GM21619 (cell line): ENCODE data around the gene FAM151A.

Source experiments
- ATAC-seq: cut with Tn5 transposase; IDR thresholded peaks from one replicate; pipeline ENCODE4 v1.9.1; 2021; ENCODE audit not compliant: unreplicated experiment

Gene FAM151A

DNA sequence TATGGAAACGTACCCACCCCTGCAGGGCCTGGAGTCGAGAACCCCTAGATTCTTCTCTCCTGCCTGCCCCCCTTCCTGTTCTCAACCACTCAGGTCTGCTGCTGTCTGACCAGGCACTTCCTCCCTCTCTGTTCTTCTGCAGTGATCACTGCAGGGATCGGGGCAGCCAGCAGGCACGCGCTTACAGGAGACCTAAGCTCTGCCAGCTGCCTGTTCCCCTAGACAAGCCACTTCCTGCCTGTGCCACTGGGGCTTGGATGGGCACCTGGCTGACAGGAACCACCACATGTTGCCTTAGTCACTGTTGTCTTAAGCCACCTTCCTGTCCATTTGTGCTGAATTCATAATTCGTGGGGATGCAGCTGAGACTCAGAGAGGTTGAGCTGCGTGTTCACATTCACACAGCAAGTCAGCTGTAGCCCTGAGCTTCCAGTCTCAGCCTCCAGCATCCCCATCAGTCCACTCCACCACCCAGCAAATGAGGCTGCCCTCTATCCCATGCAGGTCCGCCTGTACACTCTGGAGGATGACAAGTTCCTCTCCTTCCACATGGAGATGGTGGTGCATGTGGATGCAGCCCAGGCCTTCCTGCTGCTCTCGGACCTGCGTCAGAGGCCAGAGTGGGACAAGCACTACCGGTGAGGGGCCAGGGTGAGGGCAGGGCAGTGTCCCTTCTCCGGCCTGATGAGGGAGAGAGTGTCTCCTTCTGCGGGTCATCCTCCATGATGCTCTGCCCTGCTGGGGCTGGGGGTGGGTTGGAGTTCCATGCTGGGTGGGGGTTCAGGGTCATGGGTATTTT, 18.6 kb downstream of the FAM151A start:
- ATAC-seq = no peak

DNA sequence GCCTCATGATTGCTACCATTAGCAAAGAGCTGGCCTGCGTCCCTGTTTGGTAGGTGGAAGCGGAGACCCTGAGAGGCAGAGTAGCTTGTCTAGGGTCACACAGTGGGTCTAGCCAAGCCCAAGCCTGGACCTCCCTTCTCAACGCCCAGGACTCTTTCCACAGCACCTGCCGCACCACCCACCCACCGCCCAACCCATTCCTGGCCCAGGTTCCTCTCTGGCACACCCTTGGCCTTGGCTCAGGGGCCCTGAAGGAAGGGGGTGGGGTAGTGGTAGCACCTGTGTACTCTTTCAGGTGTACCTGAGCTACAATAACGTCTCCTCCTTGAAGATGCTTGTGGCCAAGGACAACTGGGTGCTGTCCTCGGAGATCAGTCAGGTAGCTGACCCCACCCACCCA, 19.3 kb downstream of the FAM151A start:
- no peak for ATAC-seq

DNA sequence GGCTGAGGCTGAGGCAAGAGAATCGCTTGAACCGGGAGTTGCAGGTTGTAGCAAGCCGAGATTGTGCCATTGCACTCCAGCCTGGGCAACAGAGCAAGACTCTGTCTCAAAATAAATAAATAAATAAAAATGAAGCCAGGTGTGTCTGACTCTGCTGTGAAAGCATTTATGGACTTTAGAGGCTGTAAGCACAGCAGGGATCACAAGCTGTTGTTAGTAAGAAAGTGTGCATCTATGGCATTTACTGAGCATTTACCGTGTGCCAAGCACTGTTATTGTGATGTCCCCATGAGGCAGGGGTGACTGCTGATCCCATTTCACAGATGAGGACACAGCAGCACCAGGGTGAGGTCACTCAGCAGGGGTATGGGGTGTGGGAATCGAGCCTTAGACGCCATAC, 20.1 kb downstream of the FAM151A start:
- ATAC-seq = no peak

DNA sequence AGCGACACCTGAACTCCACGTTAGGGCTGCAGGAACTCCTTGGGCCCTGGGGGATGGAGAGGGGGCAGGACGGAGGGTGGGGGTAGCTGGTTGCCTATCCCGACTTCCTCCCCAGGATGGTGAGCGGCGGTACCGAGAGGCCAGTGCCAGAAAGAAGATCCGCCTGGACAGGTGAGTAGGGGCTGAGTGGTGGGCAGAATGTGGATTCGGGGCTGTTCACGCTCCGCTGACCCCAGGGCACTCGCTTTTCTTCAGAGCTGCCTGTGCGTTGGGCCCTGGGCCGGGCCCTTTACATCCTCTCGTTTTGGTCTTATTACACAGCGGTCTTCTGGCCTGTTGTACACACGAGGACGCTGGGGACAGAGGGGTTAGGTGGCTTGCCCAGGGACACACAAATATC, 20.8 kb downstream of the FAM151A start:
- no peak for ATAC-seq

DNA sequence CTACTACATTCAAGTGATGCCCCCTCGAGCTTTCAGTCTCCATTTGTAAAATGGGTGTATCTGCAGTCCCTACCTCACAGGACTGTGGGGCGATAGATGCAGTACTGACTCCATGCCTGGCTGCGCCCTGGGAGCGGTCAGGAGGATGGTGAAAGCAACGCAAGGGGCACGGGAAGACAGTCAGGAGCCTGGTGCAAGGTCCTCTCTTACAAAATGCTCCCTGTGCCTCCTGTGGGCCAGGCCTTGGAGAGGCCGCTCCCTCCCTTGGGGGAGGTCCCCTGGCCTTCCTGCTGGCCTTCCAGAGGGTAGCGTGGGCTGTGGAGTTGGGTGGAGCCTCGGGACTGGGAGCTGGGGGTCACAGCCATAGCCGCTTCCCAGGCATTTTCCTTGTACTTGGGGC, 21.6 kb downstream of the FAM151A start:
- no peak for ATAC-seq

DNA sequence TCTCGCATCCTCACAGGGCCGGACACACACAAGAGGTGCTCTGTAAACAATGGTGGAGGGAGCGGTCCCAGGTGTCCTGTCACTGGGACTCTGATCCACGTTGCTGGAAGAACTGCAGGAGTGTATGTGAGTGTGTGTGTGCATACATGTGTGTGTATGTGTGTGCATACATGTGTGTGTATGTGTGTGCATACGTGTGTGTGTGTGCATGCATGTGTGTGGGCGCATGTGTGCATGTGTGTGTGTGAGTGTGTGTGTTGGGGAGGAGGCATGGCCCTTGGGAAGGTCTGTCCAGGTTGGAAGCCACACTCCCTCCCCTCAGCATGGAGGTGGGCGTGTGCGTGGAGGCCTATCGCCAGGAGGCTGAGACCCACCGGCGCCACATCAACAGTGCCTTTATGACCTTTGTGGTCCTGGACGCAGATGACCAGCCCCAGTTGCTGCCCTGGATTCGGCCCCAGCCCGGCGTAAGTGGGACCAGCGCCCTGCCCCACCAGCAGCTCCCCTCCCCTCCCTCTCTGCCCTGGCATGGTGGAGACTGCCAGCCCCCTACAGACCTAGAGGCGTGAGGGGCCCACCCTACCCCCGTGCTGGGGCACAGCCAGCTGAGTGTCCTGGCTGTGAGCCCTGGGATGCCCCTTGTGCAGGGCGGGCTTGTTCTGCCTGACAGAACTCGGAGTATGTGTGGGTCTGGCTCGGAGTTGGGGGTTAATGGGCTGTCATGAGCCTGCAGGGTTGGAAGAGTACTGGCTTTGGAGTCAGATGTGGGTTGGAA, 22.2 kb downstream of the FAM151A start:
- no peak for ATAC-seq

DNA sequence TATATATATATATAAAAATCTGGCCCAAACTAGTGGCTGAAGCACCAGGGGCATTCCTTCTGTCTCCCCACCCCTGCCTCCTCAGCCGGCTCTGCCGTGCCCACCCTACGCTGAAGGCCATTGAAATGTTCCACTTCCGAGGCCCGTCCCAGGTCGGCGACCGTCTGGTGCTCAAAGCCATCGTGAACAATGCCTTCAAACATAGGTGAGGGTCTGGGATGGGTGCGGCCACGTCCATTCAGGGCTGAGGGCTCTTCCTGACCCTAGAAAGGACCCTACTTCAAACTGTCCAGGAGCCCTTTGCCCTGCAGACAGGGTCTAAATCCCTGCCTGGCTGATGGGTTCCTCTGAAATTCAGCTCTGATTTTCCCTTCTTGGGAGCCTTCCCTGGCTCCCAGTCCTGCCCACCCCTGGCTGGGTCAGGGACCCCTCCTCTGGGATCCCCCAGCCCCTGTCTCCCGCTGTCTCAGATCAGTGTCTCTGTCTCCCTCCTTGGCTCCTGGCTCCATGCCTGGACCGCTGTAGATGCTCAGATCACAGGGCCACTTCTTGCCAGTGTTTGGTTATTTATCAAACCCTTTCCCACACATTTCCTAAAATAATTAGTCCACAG, 24.0 kb downstream of the FAM151A start:
- no peak for ATAC-seq

DNA sequence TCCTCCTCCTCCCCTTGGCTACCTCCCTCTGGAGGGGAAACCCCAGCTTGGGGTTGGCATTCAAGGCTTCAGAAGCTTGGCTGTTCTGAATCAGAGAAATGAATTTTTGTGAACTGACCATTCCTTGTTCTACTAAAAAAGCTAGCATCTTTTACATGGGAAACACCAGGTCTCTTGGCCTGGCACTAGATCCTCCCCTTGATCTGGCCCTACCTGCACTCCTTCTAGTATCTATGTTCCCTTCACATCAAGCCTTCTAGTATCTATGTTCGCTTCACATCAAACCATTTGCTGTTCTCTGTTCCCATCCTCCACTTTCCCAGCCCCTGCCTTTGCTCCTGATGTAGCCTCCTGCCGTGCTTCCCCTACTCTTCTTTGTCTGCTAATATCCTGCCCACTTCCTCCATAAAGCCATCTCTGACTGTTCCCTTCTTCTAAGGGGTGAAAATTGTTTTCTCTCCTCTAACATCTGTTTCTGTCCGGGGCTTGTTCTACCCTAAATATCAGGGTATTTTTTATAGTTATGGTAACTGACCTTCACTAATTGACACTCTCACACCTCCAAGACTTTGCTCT, 25.8 kb downstream of the FAM151A start:
- ATAC-seq = no peak

DNA sequence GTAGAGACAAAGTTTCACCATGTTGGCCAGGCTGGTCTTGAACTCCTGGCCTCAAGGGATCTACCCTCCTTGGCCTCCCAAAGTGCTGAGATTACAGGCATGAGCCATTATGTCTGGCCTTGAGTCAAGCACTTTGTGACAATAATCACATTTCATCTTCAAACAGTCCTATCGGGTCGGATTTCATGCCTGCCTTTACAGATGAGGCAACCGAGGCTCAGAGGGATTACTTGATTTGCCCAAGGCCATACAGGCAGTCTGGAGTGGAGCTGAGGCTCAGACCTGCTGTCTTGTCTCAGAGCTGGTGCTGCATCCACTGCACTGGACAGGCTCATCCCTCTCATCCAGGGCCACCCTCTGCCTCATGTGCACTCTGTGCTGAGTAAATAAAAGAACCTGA, 26.6 kb downstream of the FAM151A start:
- ATAC-seq = no peak

DNA sequence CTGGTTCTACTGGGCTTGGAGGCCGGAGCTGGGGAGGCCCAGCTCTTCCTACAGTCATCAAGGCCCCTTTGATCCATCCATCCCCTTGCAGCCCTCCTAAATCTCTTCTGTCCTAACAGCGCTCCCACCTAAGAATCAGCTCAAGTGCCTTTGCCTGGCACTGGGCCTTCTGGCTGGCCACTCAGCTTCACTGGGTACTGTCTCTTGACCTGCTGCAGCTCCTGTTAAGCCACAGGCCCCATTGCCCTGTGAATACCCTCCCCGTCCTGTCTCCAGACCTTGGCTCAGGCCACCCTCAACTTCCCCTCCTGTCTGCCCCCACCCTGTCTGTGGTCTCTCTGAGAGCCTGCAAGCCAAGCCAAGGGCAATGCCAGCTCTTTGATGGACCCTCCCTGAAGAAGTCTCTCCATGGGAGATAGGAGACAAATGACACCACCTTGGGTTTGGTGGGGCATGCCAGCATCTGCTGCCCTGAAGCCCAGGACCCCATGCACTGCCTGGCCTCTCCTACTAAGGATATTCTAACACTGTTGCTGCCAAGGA, 27.3 kb downstream of the FAM151A start:
- ATAC-seq = no peak

DNA sequence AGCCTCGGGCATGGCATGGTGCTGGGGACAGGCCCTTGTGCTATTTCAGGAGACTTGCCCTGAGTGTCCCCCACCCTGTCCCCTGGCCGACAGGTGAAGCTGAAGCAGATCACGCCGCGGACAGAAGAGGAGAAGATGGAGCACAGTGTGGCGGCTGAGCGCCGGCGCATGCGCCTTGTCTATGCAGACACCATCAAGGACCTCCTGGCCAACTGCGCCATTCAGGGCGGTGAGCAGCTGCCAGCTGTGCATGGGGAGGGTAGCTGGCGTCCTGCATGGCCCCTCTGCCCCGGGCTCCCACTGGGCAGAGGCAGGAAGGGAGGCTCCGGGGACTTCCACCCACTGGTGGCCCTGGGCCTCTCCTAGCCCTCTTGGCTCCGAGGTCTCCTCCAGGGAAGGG, 28.9 kb downstream of the FAM151A start:
- no peak for ATAC-seq

DNA sequence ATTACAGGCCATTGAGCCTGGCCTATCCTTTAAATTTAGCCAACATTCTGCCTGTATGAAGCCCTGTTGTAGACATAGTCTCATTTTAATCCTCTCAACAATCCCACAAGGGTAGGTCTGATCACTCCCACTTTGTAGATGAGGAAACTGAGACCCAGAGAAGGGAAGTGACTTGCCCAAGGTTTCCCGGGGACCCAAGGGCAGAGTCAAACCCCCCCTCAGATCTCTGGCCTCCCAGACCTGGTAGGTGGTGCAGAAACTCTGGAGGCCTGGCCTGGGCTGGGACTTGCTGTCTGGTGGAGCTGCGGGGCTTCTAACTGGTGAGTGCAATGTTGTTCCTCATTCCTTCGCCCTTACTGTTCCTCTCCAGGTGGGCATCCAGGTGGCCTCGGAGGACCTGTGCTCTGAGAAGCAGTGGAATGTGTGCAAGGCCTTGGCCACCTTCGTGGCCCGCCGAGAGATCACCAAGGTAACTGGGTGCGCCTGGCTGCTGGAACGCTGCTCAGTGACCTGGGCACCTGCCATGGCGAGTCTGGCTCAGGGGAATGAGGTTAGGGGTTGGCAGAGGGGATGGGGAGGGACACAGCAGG, 29.7 kb downstream of the FAM151A start:
- no peak for ATAC-seq

DNA sequence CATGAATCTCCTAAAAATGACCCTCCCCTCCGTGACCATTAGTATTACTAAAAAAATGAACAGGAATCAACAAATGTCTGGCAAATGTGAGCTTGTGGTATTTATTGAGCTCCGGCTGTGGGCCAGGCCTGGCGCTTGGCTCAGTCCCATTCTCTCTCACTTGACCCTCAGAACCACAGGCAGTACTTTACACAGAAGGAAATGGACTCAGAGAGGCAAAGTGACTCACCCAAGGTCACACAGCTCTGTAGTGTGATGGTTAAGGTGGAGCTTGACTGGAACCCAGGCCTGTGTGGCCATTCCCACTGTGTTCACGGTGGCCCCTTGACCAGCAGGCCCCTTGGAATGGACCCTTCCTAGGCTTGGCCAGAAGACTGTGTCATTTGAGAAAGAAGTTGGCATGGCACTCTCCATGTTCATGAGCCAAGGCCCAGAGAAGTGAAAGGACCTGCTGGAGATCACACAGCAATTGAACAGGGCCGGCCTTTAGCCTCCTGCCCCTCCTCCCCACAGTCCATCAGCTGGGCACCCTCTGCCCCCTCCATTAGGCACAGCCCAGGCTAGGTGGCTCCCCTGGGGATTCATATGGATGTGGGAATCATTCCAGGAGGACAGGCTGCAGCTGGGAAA, 32.1 kb downstream of the FAM151A start:
- no peak for ATAC-seq

DNA sequence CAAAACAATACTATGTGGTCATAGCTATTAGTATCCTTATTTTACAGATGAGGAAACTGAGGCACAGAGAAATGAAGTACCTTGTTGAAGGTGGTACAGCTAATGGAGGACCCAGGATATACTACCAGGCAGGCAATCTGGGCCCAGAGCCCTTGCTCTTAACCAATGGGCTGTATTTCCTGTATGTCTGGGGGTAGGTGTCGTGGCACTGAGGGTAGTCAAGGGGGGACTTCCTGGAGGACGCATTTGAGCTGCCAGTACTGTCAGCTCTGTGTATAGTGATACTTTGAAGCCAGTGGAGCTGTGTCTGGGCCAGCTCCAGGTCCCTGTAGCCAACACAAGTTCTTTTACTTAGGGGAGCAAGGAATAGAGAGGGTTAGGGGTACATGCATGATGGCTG, 34.9 kb downstream of the FAM151A start:
- no peak for ATAC-seq

DNA sequence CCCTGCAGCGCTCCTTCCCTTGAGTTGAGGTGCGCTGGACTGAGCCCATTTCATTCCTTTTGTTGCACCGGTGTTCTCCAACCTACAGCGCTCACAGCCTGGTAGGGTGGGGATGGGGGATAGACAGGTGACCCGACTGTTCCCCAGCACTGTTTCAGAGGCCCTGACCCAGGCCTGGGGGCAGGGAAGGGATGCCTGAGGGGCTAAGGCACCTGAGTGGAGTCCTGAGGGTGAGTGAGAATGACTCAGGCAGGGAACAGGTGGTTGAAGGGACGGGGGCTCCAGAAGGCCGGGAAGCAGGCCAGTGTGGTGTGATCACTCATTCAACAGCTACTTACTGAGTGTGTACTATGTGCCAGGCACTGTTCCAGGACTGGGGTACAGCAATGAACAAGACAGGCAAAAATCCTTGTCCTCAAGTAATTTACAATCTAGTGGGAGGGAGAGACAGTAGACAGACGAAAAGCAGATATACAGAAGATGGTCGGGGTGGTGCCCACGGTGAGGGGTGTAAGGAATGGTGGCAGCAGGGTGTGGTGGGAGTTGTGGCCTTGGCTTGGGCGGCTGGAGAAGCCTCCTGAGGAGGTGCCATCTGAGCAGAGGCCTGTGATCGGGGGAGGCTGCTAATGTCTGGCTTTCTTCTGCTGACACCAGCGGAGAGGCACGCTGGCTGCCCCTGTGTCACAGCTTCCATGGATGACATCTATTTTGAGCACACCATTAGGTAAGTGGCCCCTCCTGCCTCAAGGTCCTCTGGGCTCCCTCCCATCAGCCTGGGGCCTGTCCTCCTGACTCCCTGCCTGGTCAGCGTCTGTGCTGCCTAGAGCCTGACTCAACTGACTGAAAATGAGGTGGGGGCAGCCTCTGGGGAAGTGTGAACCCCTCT, 37.9 kb downstream of the FAM151A start:
- ATAC-seq = no peak

DNA sequence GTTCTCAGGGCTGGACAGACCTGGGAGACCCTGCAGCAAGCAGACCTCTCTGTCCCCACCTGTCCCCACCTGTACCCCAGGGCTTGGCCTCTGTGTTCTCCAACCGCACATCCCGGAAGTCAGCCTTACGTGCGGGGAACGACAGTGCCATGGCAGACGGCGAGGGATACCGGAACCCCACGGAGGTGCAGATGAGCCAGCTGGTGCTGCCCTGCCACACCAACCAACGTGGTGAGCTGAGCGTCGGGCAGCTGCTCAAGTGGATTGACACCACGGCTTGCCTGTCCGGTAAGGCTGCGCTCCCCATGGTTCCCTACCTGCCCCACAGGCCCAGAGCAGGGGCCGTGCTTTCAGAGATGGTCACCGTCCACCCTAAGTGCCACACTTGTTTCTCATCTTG, 38.8 kb downstream of the FAM151A start:
- no peak for ATAC-seq

DNA sequence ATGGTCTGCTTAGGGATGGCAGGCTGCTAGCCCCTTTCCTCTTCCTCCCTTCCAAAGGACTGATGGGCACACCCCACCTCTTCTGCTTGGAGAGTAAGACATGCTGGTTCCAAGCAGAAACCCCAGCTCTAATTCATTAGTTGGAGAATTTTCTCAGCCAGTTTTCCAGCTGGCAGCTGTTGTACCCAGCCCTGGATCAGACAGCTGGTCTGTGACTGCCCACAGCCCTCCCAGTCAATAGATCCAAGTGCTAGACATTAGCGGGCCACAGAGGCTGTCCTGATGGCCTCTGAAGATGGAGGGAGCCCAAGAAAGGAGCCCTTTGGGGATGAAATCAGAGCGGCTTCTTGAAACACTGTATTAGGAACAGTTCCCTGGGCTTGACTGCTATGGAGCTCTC, 39.5 kb downstream of the FAM151A start:
- no peak for ATAC-seq

DNA sequence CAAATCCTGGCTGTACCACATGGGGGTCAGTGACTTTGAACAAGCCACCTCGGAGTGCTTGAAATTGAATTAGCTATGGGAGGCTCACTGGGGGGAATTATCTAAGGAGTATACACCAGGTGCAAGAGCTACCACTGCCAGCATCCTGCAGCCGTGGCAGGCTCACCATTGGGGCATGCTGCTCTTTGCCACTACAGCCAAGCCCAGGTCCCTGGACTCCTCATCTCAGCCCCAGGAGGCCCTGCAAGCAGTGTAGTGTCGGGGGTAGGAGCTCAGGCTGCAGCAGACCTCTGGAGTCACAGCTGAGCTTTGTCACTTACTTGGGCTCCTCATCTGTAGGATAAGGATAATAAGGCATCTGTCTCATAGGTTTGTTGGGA, 40.0 kb downstream of the FAM151A start:
- ATAC-seq = no peak

DNA sequence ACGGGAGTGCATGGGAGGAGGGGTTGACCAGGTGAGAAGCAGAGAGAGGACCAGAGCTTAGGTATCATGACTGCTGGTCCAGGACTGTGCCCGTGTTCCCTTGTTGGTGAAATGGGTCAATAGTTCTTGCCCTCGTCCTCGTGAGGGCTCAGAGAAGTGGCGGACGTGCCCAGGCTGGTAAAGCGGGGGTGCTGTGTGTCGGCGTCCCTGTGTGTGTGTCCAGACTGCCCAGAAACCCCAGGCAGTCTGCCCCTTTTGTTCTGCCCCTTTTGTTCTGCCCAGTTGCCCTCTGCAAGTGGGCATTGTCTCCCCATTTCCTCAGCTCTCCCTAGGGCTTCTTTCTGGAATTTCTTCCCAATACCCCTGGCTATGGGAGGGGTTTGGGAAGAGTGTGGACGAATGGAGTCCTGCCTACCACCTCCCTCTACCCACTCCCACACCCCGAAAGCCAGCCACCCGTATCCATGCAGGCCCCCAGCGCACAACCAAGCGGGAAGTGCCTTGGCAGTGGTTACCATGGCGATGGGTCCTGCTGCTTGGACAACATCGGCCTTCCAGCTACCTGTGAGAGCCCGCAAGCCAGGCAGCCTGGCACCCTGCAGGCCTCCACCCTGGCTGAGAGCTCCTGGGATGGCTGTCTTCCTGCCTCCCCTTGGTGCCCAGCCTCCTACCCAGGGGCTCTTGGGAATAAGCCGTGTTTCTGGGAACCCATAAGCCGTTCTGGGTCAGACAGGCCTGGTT, 40.6 kb downstream of the FAM151A start:
- no peak for ATAC-seq
